Left ventricle myocardium superior (tissue), 1 donor: ENCODE measurements around the gene LDB1. TPM values are rescaled to one million over a fixed set of nuclear protein-coding genes. Genes with fewer than 3 reads are reported as not detected.
A peak's percentile ranks its signal among the peaks of the same experiment; 100 is the strongest.

Experiments used
- ATAC-seq: fragments of 200-7000 bp; cut with Tn5 transposase; one replicate; pipeline ENCODE4 v1.9.1; 2020; ENCODE audit warnings: mild to moderate bottlenecking, moderate library complexity
- DNase-seq: peaks from one replicate; pipeline ENCODE4 v3.0.0-alpha.2; 2020
- intact Hi-C: fragments of 100-400 bp; cut with micrococcal nuclease; formaldehyde crosslinking; loops from one replicate; pipeline ENCODE4 v1.11.0; 2022
- total RNA-seq: library from RNA; stranded (reverse); fragmentation: NEBNext Ultra II Directional; extraction: Animal tissue kit (Norgen Biotek cat#: 25700); gene quantifications from one replicate; pipeline ENCODE4 v1.2.1, GENCODE V29; 2021
- donor health status: DM: no; HTN: yes; CAD: no; lungs with severe emphysema.

The LDB1 gene
- total RNA-seq, 1 donor from 2014 or later = 70.7 TPM

- ATAC-seq = no peak
- no peak for DNase-seq
- intact Hi-C loops = no loop called here
Observed at GRCh38 chr10:102067091-102067916, 52.9 kb downstream of the LDB1 start.

GRCh38 chr10:102066399-102067088 is 53.6 kb downstream of the LDB1 start:
- ATAC-seq (no peak), DNase-seq (no peak)
- intact Hi-C loops = no loop called here

DNA sequence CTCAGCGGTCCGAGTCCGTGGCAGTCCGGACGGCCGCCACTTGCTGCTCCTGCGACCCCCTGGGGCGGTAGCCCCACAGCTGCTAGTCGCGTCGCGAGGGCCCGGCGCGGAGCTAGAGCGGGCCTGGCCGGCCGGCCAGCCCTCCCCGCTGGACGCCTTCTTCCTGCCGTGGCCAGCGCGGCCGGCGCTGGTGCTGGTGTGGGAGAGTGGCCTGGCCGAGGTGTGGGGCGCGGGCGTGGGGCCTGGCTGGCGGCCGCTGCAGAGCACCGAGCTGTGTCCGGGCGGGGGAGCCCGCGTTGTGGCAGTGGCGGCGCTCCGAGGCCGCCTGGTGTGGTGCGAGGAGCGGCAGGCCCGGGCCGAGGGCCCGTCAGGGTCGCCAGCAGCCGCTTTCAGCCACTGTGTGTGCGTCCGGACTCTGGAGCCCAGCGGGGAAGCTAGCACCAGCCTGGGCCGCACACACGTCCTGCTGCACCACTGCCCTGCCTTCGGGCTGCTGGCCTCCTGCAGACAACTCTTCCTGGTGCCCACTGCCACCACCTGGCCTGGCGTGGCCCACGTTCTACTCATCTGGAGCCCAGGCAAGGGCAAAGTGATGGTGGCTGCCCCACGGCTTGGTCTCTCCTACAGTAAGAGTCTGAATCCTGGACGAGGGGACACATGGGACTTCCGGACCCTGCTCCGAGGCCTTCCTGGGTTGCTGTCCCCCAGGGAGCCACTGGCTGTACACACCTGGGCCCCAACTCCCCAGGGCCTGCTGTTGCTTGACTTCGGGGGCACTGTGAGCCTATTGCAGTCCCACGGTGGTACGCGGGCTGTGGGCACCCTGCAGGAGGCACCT is 54.4 kb downstream of the LDB1 start:
- DNase-seq = peak; percentile 65
- intact Hi-C loops = no loop called here
- ATAC-seq = peak; percentile 64

DNA sequence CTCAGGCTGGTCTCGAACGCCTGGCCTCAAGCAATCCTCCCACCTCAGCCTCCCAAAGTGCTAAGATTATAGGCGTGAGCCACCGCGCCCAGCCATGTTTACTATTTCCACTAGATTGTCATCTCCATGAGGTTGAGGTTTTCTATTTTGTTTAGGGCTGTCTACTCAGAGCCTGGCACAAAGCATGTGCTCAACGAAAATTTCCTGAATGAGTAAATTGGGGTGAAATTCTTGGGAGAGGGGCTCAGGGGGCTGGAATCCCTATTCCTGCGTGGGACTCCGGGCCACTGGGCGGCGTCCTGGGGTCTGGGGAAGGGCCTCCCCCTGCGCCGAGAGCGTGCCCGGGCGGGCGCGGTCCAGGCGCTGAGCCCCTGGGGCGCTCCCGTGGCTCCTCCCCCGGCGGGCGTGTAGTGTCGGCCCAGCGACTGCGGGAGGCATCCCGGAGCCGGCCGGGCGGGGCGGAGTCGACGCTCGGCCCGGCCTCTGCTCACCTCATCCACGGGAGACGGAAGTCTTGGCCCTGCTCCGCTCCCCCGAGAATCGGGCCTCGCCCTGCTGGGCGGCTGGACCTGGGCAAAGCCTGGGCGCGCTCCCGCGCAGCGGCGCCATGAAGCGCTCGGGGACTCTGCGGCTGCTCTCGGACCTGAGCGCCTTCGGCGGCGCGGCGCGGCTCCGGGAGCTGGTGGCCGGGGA is 55.2 kb downstream of the LDB1 start, which contains the start of gene HPS6:
HPS6 (plus strand) TSS at position 482 of the 693 bp plus-strand sequence; CDS start at position 608, 126 bp downstream.
- intact Hi-C loops = no loop called here
- ATAC-seq = peak; percentile 98

GRCh38 chr10:102064503-102064867 is 55.7 kb downstream of the LDB1 start:
- ATAC-seq = no peak
- intact Hi-C loops = no loop called here
- DNase-seq = no peak

More for the DNA sequence above, 55.2 kb downstream of the LDB1 start, which contains the start of gene HPS6:
- DNase-seq = peak; percentile 96

- intact Hi-C loops = no loop called here
- ATAC-seq = no peak
Observed at GRCh38 chr10:102059987-102060386, 60.2 kb downstream of the LDB1 start.

More at GRCh38 chr10:102059987-102060386, 60.2 kb downstream of the LDB1 start:
- DNase-seq = no peak

Other genes with a start within 250 kb of the LDB1 start
- gene ARMH3, start 64.2 kb downstream of the LDB1 start, total RNA-seq = 49.0 TPM
- 9.4 TPM for gene HPS6, start 55.0 kb downstream of the LDB1 start, total RNA-seq
- gene PPRC1, start 12.7 kb upstream of the LDB1 start, total RNA-seq = 13.1 TPM
- 31.2 TPM for gene NOLC1, start 32.0 kb upstream of the LDB1 start, total RNA-seq
- not detected for gene ELOVL3, start 105.9 kb upstream of the LDB1 start, total RNA-seq
- 1.1 TPM for gene PITX3, start 121.1 kb upstream of the LDB1 start, total RNA-seq
- 41.7 TPM for gene GBF1, start 125.2 kb upstream of the LDB1 start, total RNA-seq